SU-DHL-6 (cell line): ENCODE results near the gene SF3B5.

Source experiments
- H2AFZ ChIP-seq: fragments of 200-600 bp; sonication (generic); 2 replicates; pipeline ENCODE4 v1.6.1; 2014; ENCODE audit warnings: low read depth, mild to moderate bottlenecking, moderate library complexity, mixed read lengths, antibody characterized with exemption, low read length; ENCODE audit not compliant: severe bottlenecking
- H3F3A ChIP-seq: fragments of 200-600 bp; shearing (Covaris generic); 2 replicates; pipeline ENCODE4 v1.6.0; 2016; ENCODE audit warnings: antibody characterized with exemption, mild to moderate bottlenecking; ENCODE audit not compliant: insufficient read depth
- H3K27ac ChIP-seq: fragments of 200-600 bp; sonication (generic); 2 replicates; pipeline ENCODE4 v1.5.1; 2016; ENCODE audit warnings: low read depth, mild to moderate bottlenecking, low read length, moderate library complexity, mixed read lengths
- H3K27me3 ChIP-seq: fragments of 200-600 bp; sonication (generic), shearing (Covaris generic); 2 replicates; pipeline ENCODE4 v1.6.0; 2014; ENCODE audit warnings: mild to moderate bottlenecking, low read length
- H3K36me3 ChIP-seq: fragments of 200-600 bp; sonication (generic); 2 replicates; pipeline ENCODE4 v1.6.1; 2014; ENCODE audit warnings: mild to moderate bottlenecking, low read length, mixed read lengths
- H3K4me2 ChIP-seq: fragments of 300-600, 200-600 bp; shearing (Covaris generic), sonication (generic); 2 replicates; pipeline ENCODE4 v1.6.0; 2014; ENCODE audit warnings: low read length, low read depth, mild to moderate bottlenecking; ENCODE audit not compliant: poor library complexity, severe bottlenecking
- H3K4me3 ChIP-seq: fragments of 200-600 bp; sonication (generic); 2 replicates; pipeline ENCODE4 v1.5.1; 2014; ENCODE audit warnings: antibody characterized with exemption, low read length, mild to moderate bottlenecking, mixed read lengths; ENCODE audit not compliant: insufficient read depth, poor library complexity, severe bottlenecking
- H3K79me2 ChIP-seq: fragments of 200-600 bp; sonication (generic); 2 replicates; pipeline ENCODE4 v1.6.1; 2014; ENCODE audit warnings: mild to moderate bottlenecking, low read length, moderate library complexity; ENCODE audit not compliant: insufficient read depth
- H3K9ac ChIP-seq: fragments of 200-600 bp; sonication (generic); 2 replicates; pipeline ENCODE4 v1.7.0; 2014; ENCODE audit warnings: mild to moderate bottlenecking, low read length
- H3K9me2 ChIP-seq: fragments of 200-600 bp; sonication (generic); replicated peaks from 2 replicates; pipeline ENCODE4 v1.6.1; 2014; ENCODE audit warnings: low read length; ENCODE audit not compliant: insufficient read depth
- H3K9me3 ChIP-seq: fragments of 200-600 bp; sonication (generic); 2 replicates; pipeline ENCODE4 v1.6.1; 2014; ENCODE audit warnings: low read length, mixed read lengths; ENCODE audit not compliant: insufficient read depth
- H4K20me1 ChIP-seq: fragments of 200-600 bp; sonication (generic); 2 replicates; pipeline ENCODE4 v1.6.1; 2014; ENCODE audit warnings: low read depth, mild to moderate bottlenecking, antibody characterized with exemption, low read length, moderate library complexity, mixed read lengths
- CTCF ChIP-seq: fragments of 200-600 bp; sonication (generic); IDR thresholded peaks from one replicate; pipeline ENCODE4 v1.5.1; 2017; ENCODE audit warnings: antibody characterized with exemption, mild to moderate bottlenecking, low read length, moderate library complexity; ENCODE audit not compliant: insufficient read depth, poor library complexity, severe bottlenecking
- EZH2phosphoT487 ChIP-seq: fragments of 200-600 bp; sonication (generic), shearing (Covaris generic); conservative IDR thresholded peaks from 2 replicates; pipeline ENCODE4 v1.6.1; 2018; ENCODE audit warnings: mild to moderate bottlenecking, antibody characterized with exemption, low read length, moderate library complexity, mixed read lengths

Gene SF3B5

GRCh38 chr6:144095134-144096002 is at the start of gene SF3B5:
TSS of gene SF3B5 (minus strand) at chr6:144095573. CDS start at chr6:144095497, 76 bp downstream.
- Histone ChIP-seq H3K4me3 (peak within 1 kb of the TSS; percentile 92), H3K9ac (peak within 1 kb of the TSS; percentile 83), H2AFZ (peak within 1 kb of the TSS; percentile 98), H3K79me2 (peaks cover 27% of the 10 kb centered on the region), H3K36me3 (no peaks in the 10 kb centered on the region), H3K9me2 (no peaks in the 10 kb centered on the region), H3K27ac (peak within 1 kb of the TSS; percentile 38; the same call in 1 of the 2 replicates), H4K20me1 (no peaks in the 10 kb centered on the region; the same call in 1 of the 2 replicates), H3K4me2 (peak within 1 kb of the TSS; percentile 88), H3K27me3 (no peaks in the 10 kb centered on the region), H3F3A (0 out of 2 replicates have a peak, but pooled peaks cover 6% of the 10 kb centered on the region), H3K9me3 (no peaks in the 10 kb centered on the region)
- TF ChIP-seq EZH2phosphoT487 (no peak), CTCF (no peak)

- no peak overlapping the region for H3K4me2 ChIP-seq
- H3K27me3 ChIP-seq, result no peaks in the 10 kb centered on the region
- TF ChIP-seq CTCF (no peak), EZH2phosphoT487 (no peak)
- H3K9me3 ChIP-seq, result no peaks in the 10 kb centered on the region
- no peaks in the 10 kb centered on the region for H3K9me2 ChIP-seq
- no peak overlapping the region for H3K9ac ChIP-seq
- H3K36me3 ChIP-seq, result no peaks in the 10 kb centered on the region
- no peaks in the 10 kb centered on the region for H3K79me2 ChIP-seq
- no peak overlapping the region for H3K4me3 ChIP-seq
- H3K27ac ChIP-seq, result no peak overlapping the region
- H3F3A ChIP-seq, result no peaks in the 10 kb centered on the region
- H4K20me1 ChIP-seq, result no peaks in the 10 kb centered on the region
- H2AFZ ChIP-seq, result no peak overlapping the region
Measured at GRCh38 chr6:144144996-144145395, 49.6 kb upstream of the SF3B5 start.

GRCh38 chr6:144143878-144144277 is 48.5 kb upstream of the SF3B5 start:
- Histone ChIP-seq H3K4me3 (no peak overlapping the region), H3K9ac (no peak overlapping the region), H4K20me1 (no peaks in the 10 kb centered on the region), H3K9me3 (no peaks in the 10 kb centered on the region), H3K27ac (no peak overlapping the region), H3K79me2 (no peaks in the 10 kb centered on the region), H3K4me2 (no peak overlapping the region), H3F3A (no peaks in the 10 kb centered on the region), H3K36me3 (no peaks in the 10 kb centered on the region), H3K9me2 (no peaks in the 10 kb centered on the region), H3K27me3 (no peaks in the 10 kb centered on the region), H2AFZ (no peak overlapping the region)
- no peak for TF ChIP-seq CTCF
- no peak for TF ChIP-seq EZH2phosphoT487
